ENCODE results near the gene SESN1. TPM values are rescaled to one million over a fixed set of nuclear protein-coding genes. Genes with fewer than 3 reads are reported as not detected.

Gene SESN1
- polyA plus RNA-seq, 1 experiment, result 29.6 TPM

- ChIA-PET POLR2A (no interaction called here), CTCF (no interaction called here)
- TF ChIP-seq, protein P1, sequence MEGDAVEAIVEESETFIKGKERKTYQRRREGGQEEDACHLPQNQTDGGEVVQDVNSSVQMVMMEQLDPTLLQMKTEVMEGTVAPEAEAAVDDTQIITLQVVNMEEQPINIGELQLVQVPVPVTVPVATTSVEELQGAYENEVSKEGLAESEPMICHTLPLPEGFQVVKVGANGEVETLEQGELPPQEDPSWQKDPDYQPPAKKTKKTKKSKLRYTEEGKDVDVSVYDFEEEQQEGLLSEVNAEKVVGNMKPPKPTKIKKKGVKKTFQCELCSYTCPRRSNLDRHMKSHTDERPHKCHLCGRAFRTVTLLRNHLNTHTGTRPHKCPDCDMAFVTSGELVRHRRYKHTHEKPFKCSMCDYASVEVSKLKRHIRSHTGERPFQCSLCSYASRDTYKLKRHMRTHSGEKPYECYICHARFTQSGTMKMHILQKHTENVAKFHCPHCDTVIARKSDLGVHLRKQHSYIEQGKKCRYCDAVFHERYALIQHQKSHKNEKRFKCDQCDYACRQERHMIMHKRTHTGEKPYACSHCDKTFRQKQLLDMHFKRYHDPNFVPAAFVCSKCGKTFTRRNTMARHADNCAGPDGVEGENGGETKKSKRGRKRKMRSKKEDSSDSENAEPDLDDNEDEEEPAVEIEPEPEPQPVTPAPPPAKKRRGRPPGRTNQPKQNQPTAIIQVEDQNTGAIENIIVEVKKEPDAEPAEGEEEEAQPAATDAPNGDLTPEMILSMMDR (IDR thresholded peaks at IDR 0.05; ENCODE audit: low read depth, low read length), result no peak
- Histone ChIP-seq H3K27ac (ENCODE audit: low read depth, low read length) (no peak overlapping the region), H3K27me3 (ENCODE audit: control insufficient read depth, insufficient read depth, low read length) (no peaks in the 10 kb centered on the region), H3K4me3 (ENCODE audit: low read depth, low read length) (no peak overlapping the region), H3K9me3 (ENCODE audit: control insufficient read depth, insufficient read depth, low read length) (no peaks in the 10 kb centered on the region; the same call in 1 of the 2 replicates)
- DNase-seq (ENCODE audit: low read depth, low spot score), result no peak
Measured at GRCh38 chr6:109023356-109023925, 71.2 kb downstream of the SESN1 start.

- H3K27ac ChIP-seq (ENCODE audit: low read depth, low read length), result no peak overlapping the region
- no peak overlapping the region for H3K4me3 ChIP-seq (ENCODE audit: low read depth, low read length)
- no peaks in the 10 kb centered on the region for H3K27me3 ChIP-seq (ENCODE audit: control insufficient read depth, insufficient read depth, low read length)
- POLR2A ChIA-PET, result no interaction called here
- no peak for DNase-seq (ENCODE audit: low read depth, low spot score)
- TF ChIP-seq, protein P1 (IDR thresholded peaks at IDR 0.05; ENCODE audit: low read depth, low read length), result no peak
- CTCF ChIA-PET, result interaction anchor here (1.0 kb wide), 1 partner anchor 481 kb away, joined by 3 read pairs; no protein-coding TSS in a partner anchor
- no peaks in the 10 kb centered on the region; the same call in 1 of the 2 replicates for H3K9me3 ChIP-seq (ENCODE audit: control insufficient read depth, insufficient read depth, low read length)
Measured at GRCh38 chr6:109021870-109022269, 72.8 kb downstream of the SESN1 start.

DNA sequence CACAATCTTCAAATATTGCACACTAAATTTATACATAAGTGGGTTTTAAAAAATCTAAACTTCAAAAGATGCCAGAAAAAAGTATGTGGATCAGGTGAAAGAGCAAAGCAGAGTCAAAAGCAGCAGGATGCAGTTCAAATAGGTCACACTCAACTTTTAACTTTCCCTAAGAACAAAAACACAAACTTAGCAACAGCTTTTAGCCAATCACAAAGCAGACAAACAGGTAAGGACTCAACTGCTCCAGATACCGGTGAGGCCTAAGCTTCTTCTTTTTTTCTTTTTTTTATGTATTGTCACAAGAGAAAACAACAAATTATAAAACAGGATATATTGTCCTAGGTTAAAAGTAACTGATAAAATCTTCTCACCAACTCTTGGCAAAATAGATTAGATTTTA is 74.7 kb downstream of the SESN1 start:
- no peaks in the 10 kb centered on the region for H3K27me3 ChIP-seq (ENCODE audit: control insufficient read depth, insufficient read depth, low read length)
- no peaks in the 10 kb centered on the region for H3K9me3 ChIP-seq (ENCODE audit: control insufficient read depth, insufficient read depth, low read length)
- POLR2A ChIA-PET, result no interaction called here
- no peak for DNase-seq (ENCODE audit: low read depth, low spot score)
- H3K4me3 ChIP-seq (ENCODE audit: low read depth, low read length), result no peak overlapping the region
- H3K27ac ChIP-seq (ENCODE audit: low read depth, low read length), result no peak overlapping the region
- TF ChIP-seq, protein P1 (IDR thresholded peaks at IDR 0.05; ENCODE audit: low read depth, low read length), result no peak
- CTCF ChIA-PET, result no interaction called here

DNA sequence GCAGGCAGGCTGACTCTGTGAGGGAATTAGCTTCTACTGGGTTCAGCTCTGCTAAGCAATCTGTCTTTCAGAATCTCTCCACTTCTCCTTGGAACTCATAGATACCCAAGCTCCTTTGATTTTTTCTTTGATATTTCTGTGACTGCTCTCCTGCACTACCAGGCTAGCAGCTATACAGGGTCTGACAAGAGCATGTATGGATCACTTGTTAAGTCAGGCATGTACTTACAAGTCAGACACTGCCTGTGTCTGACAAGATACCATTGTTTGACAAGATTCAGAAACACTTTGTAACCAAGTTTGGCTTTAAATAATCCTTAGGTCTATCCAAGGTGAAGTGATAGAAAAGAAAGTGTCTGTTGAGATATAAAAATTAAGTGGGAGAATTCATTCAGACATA is 79.5 kb downstream of the SESN1 start:
- TF ChIP-seq, protein P1 (IDR thresholded peaks at IDR 0.05; ENCODE audit: low read depth, low read length), result no peak
- CTCF ChIA-PET, result interaction anchor here (0.6 kb wide), 1 partner anchor 210 kb away, joined by 3 read pairs; no protein-coding TSS in a partner anchor

GRCh38 chr6:109014606-109015005 is 80.0 kb downstream of the SESN1 start:
- Histone ChIP-seq H3K27ac (ENCODE audit: low read depth, low read length) (no peak overlapping the region), H3K9me3 (ENCODE audit: control insufficient read depth, insufficient read depth, low read length) (no peaks in the 10 kb centered on the region), H3K27me3 (ENCODE audit: control insufficient read depth, insufficient read depth, low read length) (no peaks in the 10 kb centered on the region), H3K4me3 (ENCODE audit: low read depth, low read length) (no peak overlapping the region)
- TF ChIP-seq, protein P1 (IDR thresholded peaks at IDR 0.05; ENCODE audit: low read depth, low read length), result no peak
- no peak for DNase-seq (ENCODE audit: low read depth, low spot score)
- CTCF ChIA-PET, result interaction anchor here (0.6 to 0.7 kb wide), 2 partner anchors 74 to 210 kb away, joined by 3 to 5 read pairs; no protein-coding TSS in a partner anchor
- POLR2A ChIA-PET, result no interaction called here

More for the DNA sequence above, 79.5 kb downstream of the SESN1 start:
- Histone ChIP-seq H3K27ac (ENCODE audit: low read depth, low read length) (no peak overlapping the region), H3K4me3 (ENCODE audit: low read depth, low read length) (no peak overlapping the region), H3K9me3 (ENCODE audit: control insufficient read depth, insufficient read depth, low read length) (no peaks in the 10 kb centered on the region), H3K27me3 (ENCODE audit: control insufficient read depth, insufficient read depth, low read length) (no peaks in the 10 kb centered on the region)
- DNase-seq (ENCODE audit: low read depth, low spot score), result no peak
- POLR2A ChIA-PET, result no interaction called here

All from AG04450 (cell line).